ENCODE measurements around the gene CELF1.

DNA sequence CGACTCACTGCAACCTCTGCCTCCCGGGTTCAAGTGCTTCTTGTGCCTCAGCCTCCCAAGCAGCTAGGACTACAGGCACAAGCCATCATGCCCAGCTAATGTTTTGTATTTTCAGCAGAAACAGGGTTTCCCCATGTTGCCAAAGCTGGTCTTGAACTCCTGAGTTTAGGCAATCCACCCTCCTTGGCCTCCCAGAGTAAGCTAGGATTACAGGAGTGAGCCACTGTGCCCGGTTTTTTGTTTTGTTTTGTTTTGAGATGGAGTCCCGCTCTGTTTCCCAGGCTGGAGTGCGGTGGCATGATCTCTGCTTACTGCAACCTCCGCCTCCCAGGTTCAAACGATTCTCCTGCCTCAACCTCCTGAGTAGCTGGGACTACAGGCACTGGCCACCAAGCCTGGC lies 41.0 kb downstream of the CELF1 start:
- TF ChIP-seq NRF1 (conservative IDR thresholded peaks at IDR 0.05; ENCODE audit: low read depth, low read length) (no peak), PAX8 (IDR thresholded peaks at IDR 0.05) (no peak), POLR2A (IDR thresholded peaks at IDR 0.05; ENCODE audit: low read depth, low read length) (no peak), NR2C1 (IDR thresholded peaks at IDR 0.05) (no peak), SMC3 (IDR thresholded peaks at IDR 0.05; ENCODE audit: borderline replicate concordance, low read length) (no peak), KDM1A (IDR thresholded peaks at IDR 0.05; ENCODE audit: borderline replicate concordance) (no peak), MTA2 (IDR thresholded peaks at IDR 0.05; ENCODE audit: low read depth) (no peak), TCF12 (IDR thresholded peaks at IDR 0.05; ENCODE audit: low read depth, low read length) (no peak), LARP7 (IDR thresholded peaks at IDR 0.05) (no peak), HDGF (IDR thresholded peaks at IDR 0.05) (no peak), ZNF274 (IDR thresholded peaks at IDR 0.05; ENCODE audit: insufficient read depth, insufficient read length) (no peak), CHD2 (IDR thresholded peaks at IDR 0.05; ENCODE audit: borderline replicate concordance, low read depth, low read length) (no peak)
- TF ChIP-seq, protein P1, sequence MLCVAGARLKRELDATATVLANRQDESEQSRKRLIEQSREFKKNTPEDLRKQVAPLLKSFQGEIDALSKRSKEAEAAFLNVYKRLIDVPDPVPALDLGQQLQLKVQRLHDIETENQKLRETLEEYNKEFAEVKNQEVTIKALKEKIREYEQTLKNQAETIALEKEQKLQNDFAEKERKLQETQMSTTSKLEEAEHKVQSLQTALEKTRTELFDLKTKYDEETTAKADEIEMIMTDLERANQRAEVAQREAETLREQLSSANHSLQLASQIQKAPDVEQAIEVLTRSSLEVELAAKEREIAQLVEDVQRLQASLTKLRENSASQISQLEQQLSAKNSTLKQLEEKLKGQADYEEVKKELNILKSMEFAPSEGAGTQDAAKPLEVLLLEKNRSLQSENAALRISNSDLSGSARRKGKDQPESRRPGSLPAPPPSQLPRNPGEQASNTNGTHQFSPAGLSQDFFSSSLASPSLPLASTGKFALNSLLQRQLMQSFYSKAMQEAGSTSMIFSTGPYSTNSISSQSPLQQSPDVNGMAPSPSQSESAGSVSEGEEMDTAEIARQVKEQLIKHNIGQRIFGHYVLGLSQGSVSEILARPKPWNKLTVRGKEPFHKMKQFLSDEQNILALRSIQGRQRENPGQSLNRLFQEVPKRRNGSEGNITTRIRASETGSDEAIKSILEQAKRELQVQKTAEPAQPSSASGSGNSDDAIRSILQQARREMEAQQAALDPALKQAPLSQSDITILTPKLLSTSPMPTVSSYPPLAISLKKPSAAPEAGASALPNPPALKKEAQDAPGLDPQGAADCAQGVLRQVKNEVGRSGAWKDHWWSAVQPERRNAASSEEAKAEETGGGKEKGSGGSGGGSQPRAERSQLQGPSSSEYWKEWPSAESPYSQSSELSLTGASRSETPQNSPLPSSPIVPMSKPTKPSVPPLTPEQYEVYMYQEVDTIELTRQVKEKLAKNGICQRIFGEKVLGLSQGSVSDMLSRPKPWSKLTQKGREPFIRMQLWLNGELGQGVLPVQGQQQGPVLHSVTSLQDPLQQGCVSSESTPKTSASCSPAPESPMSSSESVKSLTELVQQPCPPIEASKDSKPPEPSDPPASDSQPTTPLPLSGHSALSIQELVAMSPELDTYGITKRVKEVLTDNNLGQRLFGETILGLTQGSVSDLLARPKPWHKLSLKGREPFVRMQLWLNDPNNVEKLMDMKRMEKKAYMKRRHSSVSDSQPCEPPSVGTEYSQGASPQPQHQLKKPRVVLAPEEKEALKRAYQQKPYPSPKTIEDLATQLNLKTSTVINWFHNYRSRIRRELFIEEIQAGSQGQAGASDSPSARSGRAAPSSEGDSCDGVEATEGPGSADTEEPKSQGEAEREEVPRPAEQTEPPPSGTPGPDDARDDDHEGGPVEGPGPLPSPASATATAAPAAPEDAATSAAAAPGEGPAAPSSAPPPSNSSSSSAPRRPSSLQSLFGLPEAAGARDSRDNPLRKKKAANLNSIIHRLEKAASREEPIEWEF (IDR thresholded peaks at IDR 0.05; ENCODE audit: insufficient replicate concordance, low read depth, low read length), result no peak
- TF ChIP-seq, protein P2, sequence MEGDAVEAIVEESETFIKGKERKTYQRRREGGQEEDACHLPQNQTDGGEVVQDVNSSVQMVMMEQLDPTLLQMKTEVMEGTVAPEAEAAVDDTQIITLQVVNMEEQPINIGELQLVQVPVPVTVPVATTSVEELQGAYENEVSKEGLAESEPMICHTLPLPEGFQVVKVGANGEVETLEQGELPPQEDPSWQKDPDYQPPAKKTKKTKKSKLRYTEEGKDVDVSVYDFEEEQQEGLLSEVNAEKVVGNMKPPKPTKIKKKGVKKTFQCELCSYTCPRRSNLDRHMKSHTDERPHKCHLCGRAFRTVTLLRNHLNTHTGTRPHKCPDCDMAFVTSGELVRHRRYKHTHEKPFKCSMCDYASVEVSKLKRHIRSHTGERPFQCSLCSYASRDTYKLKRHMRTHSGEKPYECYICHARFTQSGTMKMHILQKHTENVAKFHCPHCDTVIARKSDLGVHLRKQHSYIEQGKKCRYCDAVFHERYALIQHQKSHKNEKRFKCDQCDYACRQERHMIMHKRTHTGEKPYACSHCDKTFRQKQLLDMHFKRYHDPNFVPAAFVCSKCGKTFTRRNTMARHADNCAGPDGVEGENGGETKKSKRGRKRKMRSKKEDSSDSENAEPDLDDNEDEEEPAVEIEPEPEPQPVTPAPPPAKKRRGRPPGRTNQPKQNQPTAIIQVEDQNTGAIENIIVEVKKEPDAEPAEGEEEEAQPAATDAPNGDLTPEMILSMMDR (IDR thresholded peaks at IDR 0.05 in 2 of 3, conservative IDR thresholded peaks at IDR 0.05 in 1 of 3; ENCODE audit: control insufficient read depth in 2 of 3, extremely low read depth in 1 of 3, insufficient read depth in 1 of 3, low read depth in 3 of 3, low read length in 3 of 3), result no peak
